ENCODE measurements around the gene ADAMTS2.

GRCh38 chr5:179135441-179136215 is 209.6 kb downstream of the ADAMTS2 start:
- TF ChIP-seq CTCF (IDR thresholded peaks at IDR 0.05; ENCODE audit: extremely low read depth in 1 of 2, insufficient read depth in 1 of 2, low read depth in 1 of 2, low read length in 2 of 2) (no peak), POLR2A (IDR thresholded peaks at IDR 0.05; ENCODE audit: low read depth, low read length) (no peak), EZH2 (IDR thresholded peaks at IDR 0.05; ENCODE audit: borderline replicate concordance, low read depth, low read length, severe bottlenecking) (no peak), MAX (IDR thresholded peaks at IDR 0.05; ENCODE audit: insufficient read depth, insufficient read length) (no peak), GATA2 (IDR thresholded peaks at IDR 0.05; ENCODE audit: insufficient read depth, insufficient read length, low read depth, low read length) (no peak), POLR2AphosphoS5 (IDR thresholded peaks at IDR 0.05; ENCODE audit: insufficient read depth, low read depth, low read length) (no peak)
